ENCODE data around the gene SLC39A11.
"Not testable (repeated sequence)": the region's sequence is repeated elsewhere in the genome, so short reads cannot be mapped to it uniquely, and the experiment has no call there.

The SLC39A11 gene

GRCh38 chr17:73092523-73093135, at the start of gene SLC39A11:
SLC39A11 (minus strand) TSS chr17:73092688; CDS start chr17:73088764, 3,924 bp downstream.
- DNase-seq, result peak; percentile 96
- in situ Hi-C loops (cut with HindIII; ENCODE audit: low pct_ligation_motif_present, low pct_unique_long_range_greater_than_20kb, low sequenced_read_pairs), result no loop called here

GRCh38 chr17:73141411-73141810, 48.9 kb upstream of the SLC39A11 start:
- DNase-seq, result no peak
- in situ Hi-C loops (cut with HindIII; ENCODE audit: low pct_ligation_motif_present, low pct_unique_long_range_greater_than_20kb, low sequenced_read_pairs), result no loop called here

GRCh38 chr17:73140566-73140965, 48.1 kb upstream of the SLC39A11 start:
- DNase-seq, result no peak
- in situ Hi-C loops (cut with HindIII; ENCODE audit: low pct_ligation_motif_present, low pct_unique_long_range_greater_than_20kb, low sequenced_read_pairs), result no loop called here

- no peak for DNase-seq
- in situ Hi-C loops (cut with HindIII; ENCODE audit: low pct_ligation_motif_present, low pct_unique_long_range_greater_than_20kb, low sequenced_read_pairs), result no loop called here
Observed at GRCh38 chr17:73139296-73139695, 46.8 kb upstream of the SLC39A11 start.

GRCh38 chr17:73138541-73139138, 46.2 kb upstream of the SLC39A11 start:
- DNase-seq, result no peak
- in situ Hi-C loops (cut with HindIII; ENCODE audit: low pct_ligation_motif_present, low pct_unique_long_range_greater_than_20kb, low sequenced_read_pairs), result no loop called here

- no peak for DNase-seq
- in situ Hi-C loops (cut with HindIII; ENCODE audit: low pct_ligation_motif_present, low pct_unique_long_range_greater_than_20kb, low sequenced_read_pairs), result no loop called here
Observed at GRCh38 chr17:73137376-73137775, 44.9 kb upstream of the SLC39A11 start.

- no peak for DNase-seq
- in situ Hi-C loops (cut with HindIII; ENCODE audit: low pct_ligation_motif_present, low pct_unique_long_range_greater_than_20kb, low sequenced_read_pairs), result no loop called here
Observed at GRCh38 chr17:73135766-73136165, 43.3 kb upstream of the SLC39A11 start.

- in situ Hi-C loops (cut with HindIII; ENCODE audit: low pct_ligation_motif_present, low pct_unique_long_range_greater_than_20kb, low sequenced_read_pairs), result no loop called here
- no peak for DNase-seq
Observed at GRCh38 chr17:73133911-73134649, 41.6 kb upstream of the SLC39A11 start.

- no peak for DNase-seq
- in situ Hi-C loops (cut with HindIII; ENCODE audit: low pct_ligation_motif_present, low pct_unique_long_range_greater_than_20kb, low sequenced_read_pairs), result no loop called here
Observed at GRCh38 chr17:73132085-73132492, 39.6 kb upstream of the SLC39A11 start.

- DNase-seq; in situ Hi-C loops (cut with HindIII; ENCODE audit: low pct_ligation_motif_present, low pct_unique_long_range_greater_than_20kb, low sequenced_read_pairs): not testable (repeated sequence)
Observed at GRCh38 chr17:73131439-73131838, 39.0 kb upstream of the SLC39A11 start.

- no peak for DNase-seq
- in situ Hi-C loops (cut with HindIII; ENCODE audit: low pct_ligation_motif_present, low pct_unique_long_range_greater_than_20kb, low sequenced_read_pairs), result no loop called here
Observed at GRCh38 chr17:73130977-73131376, 38.5 kb upstream of the SLC39A11 start.

GRCh38 chr17:73128496-73128895, 36.0 kb upstream of the SLC39A11 start:
- DNase-seq, result no peak
- in situ Hi-C loops (cut with HindIII; ENCODE audit: low pct_ligation_motif_present, low pct_unique_long_range_greater_than_20kb, low sequenced_read_pairs), result no loop called here

- no peak for DNase-seq
- in situ Hi-C loops (cut with HindIII; ENCODE audit: low pct_ligation_motif_present, low pct_unique_long_range_greater_than_20kb, low sequenced_read_pairs), result no loop called here
Observed at GRCh38 chr17:73126716-73127473, 34.4 kb upstream of the SLC39A11 start.

GRCh38 chr17:73123606-73124320, 31.3 kb upstream of the SLC39A11 start:
- in situ Hi-C loops (cut with HindIII; ENCODE audit: low pct_ligation_motif_present, low pct_unique_long_range_greater_than_20kb, low sequenced_read_pairs), result no loop called here
- no peak for DNase-seq

GRCh38 chr17:73122953-73123605, 30.6 kb upstream of the SLC39A11 start:
- in situ Hi-C loops (cut with HindIII; ENCODE audit: low pct_ligation_motif_present, low pct_unique_long_range_greater_than_20kb, low sequenced_read_pairs), result no loop called here
- no peak for DNase-seq

GRCh38 chr17:73121506-73121905, 29.0 kb upstream of the SLC39A11 start:
- no peak for DNase-seq
- in situ Hi-C loops (cut with HindIII; ENCODE audit: low pct_ligation_motif_present, low pct_unique_long_range_greater_than_20kb, low sequenced_read_pairs), result no loop called here

- no peak for DNase-seq
- in situ Hi-C loops (cut with HindIII; ENCODE audit: low pct_ligation_motif_present, low pct_unique_long_range_greater_than_20kb, low sequenced_read_pairs), result no loop called here
Observed at GRCh38 chr17:73119631-73120030, 27.1 kb upstream of the SLC39A11 start.

- no peak for DNase-seq
- in situ Hi-C loops (cut with HindIII; ENCODE audit: low pct_ligation_motif_present, low pct_unique_long_range_greater_than_20kb, low sequenced_read_pairs), result no loop called here
Observed at GRCh38 chr17:73118951-73119391, 26.5 kb upstream of the SLC39A11 start.

Measured in ACHN (cell line).